IMR-90 (cell line): ENCODE measurements around the gene MEPE. TPM values are rescaled to one million over a fixed set of nuclear protein-coding genes. Genes with fewer than 3 reads are reported as not detected.

Source experiments
- ATAC-seq: fragments of 200-7000 bp; cut with Tn5 transposase; 2 replicates; pipeline ENCODE4 v1.9.1; 2020; ENCODE audit warnings: low read depth, mild to moderate bottlenecking, moderate library complexity
- BruUV-seq: library from RNA; stranded (reverse); fragments of 400-500 nt; replicated peaks from 2 replicates; lab custom pipeline; 2021; lab: Mats Ljungman, UMichigan
- CTCF ChIA-PET: fragments of 300-600 bp; formaldehyde crosslinking; extraction: SDS; loops from one replicate; lab custom pipeline; 2021; ENCODE audit warnings: antibody characterized with exemption; lab: Yijun Ruan, JAX
- POLR2A ChIA-PET: fragments of 300-600 bp; sonication (Branson Sonifier 250); formaldehyde crosslinking; loops from one replicate; lab custom pipeline; 2022; ENCODE audit warnings: antibody characterized with exemption; ENCODE audit not compliant: unreplicated experiment; lab: Charles Lee
- DNase-seq: peaks from one replicate; pipeline ENCODE4 v3.0.0; 2013
- H2AFZ ChIP-seq: replicated peaks from 2 replicates; pipeline ENCODE3; 2013; ENCODE audit warnings: low read length, mild to moderate bottlenecking; ENCODE audit not compliant: poor library complexity
- H2AK5ac ChIP-seq: 2 replicates; pipeline ENCODE4 v1.6.1; 2013; ENCODE audit warnings: low read depth, low read length, inconsistent platforms
- H2AK9ac ChIP-seq: replicated peaks from 2 replicates; pipeline ENCODE3; 2013; ENCODE audit warnings: mild to moderate bottlenecking, low read depth, low read length, moderate library complexity; ENCODE audit not compliant: poor library complexity
- H2BK120ac ChIP-seq: 2 replicates; pipeline ENCODE4 v1.6.1; 2013; ENCODE audit warnings: low read depth, low read length, inconsistent platforms
- H2BK15ac ChIP-seq: 3 replicates; pipeline ENCODE4 v1.6.1; 2013; ENCODE audit warnings: low read depth, low read length, inconsistent platforms
- H2BK20ac ChIP-seq: 2 replicates; pipeline ENCODE4 v1.6.1; 2013; ENCODE audit warnings: low read depth, mild to moderate bottlenecking, inconsistent platforms, low read length, moderate library complexity
- H2BK5ac ChIP-seq: 2 replicates; pipeline ENCODE4 v1.6.1; 2013; ENCODE audit warnings: mild to moderate bottlenecking, low read depth, low read length, inconsistent platforms; ENCODE audit not compliant: poor library complexity, severe bottlenecking
- H3K14ac ChIP-seq: replicated peaks from 2 replicates; pipeline ENCODE4 v1.6.1; 2013; ENCODE audit warnings: low read depth, low read length, inconsistent platforms
- H3K18ac ChIP-seq: 2 replicates; pipeline ENCODE4 v1.6.1; 2013; ENCODE audit warnings: low read depth, low read length, control low read depth
- H3K23ac ChIP-seq: 2 replicates; pipeline ENCODE4 v1.6.1; 2013; ENCODE audit warnings: low read depth, low read length, inconsistent platforms
- H3K27ac ChIP-seq: 2 replicates; pipeline ENCODE4 v1.5.1; 2013; ENCODE audit warnings: mild to moderate bottlenecking, control low read depth, low read length; ENCODE audit not compliant: insufficient read depth
- H3K27me3 ChIP-seq: 2 replicates; pipeline ENCODE4 v1.6.1; 2013; ENCODE audit warnings: low read length; ENCODE audit not compliant: control insufficient read depth, insufficient read depth
- H3K36me3 ChIP-seq: 2 replicates; pipeline ENCODE4 v1.6.1; 2013; ENCODE audit warnings: low read length, mixed read lengths; ENCODE audit not compliant: control insufficient read depth, insufficient read depth
- H3K4ac ChIP-seq: 2 replicates; pipeline ENCODE4 v1.6.1; 2013; ENCODE audit warnings: low read depth, low read length, inconsistent platforms
- H3K4me1 ChIP-seq: 2 replicates; pipeline ENCODE4 v1.6.1; 2013; ENCODE audit warnings: low read length, mixed read lengths; ENCODE audit not compliant: control insufficient read depth, insufficient read depth
- H3K4me2 ChIP-seq: 2 replicates; pipeline ENCODE4 v1.6.1; 2013; ENCODE audit warnings: low read depth, mild to moderate bottlenecking, control low read depth, low read length, moderate library complexity
- H3K4me3 ChIP-seq: 2 replicates; pipeline ENCODE4 v1.5.1; 2013; ENCODE audit warnings: low read depth, mild to moderate bottlenecking, control low read depth, low read length, moderate library complexity; ENCODE audit not compliant: insufficient read depth
- H3K56ac ChIP-seq: 2 replicates; pipeline ENCODE4 v1.6.1; 2013; ENCODE audit warnings: low read length, inconsistent platforms; ENCODE audit not compliant: insufficient read depth; ENCODE audit errors: extremely low read depth
- H3K79me1 ChIP-seq, 2 experiments: 2 replicates each; pipeline ENCODE4 v1.6.1; 2013; ENCODE audit warnings: low read length in 2 of 2, inconsistent platforms in 1 of 2, low read depth in 1 of 2
- H3K9ac ChIP-seq: 2 replicates; pipeline ENCODE4 v1.6.1; 2013; ENCODE audit warnings: low read depth, low read length, control low read depth
- H3K9me1 ChIP-seq: 2 replicates; pipeline ENCODE4 v1.6.1; 2013; ENCODE audit warnings: low read length, inconsistent platforms; ENCODE audit not compliant: insufficient read depth
- H3K9me3 ChIP-seq: 2 replicates; pipeline ENCODE4 v1.6.1; 2013; ENCODE audit warnings: low read length; ENCODE audit not compliant: control insufficient read depth, insufficient read depth
- H4K20me1 ChIP-seq: 2 replicates; pipeline ENCODE4 v1.6.1; 2013; ENCODE audit warnings: low read length, inconsistent platforms; ENCODE audit not compliant: insufficient read depth
- H4K5ac ChIP-seq: 2 replicates; pipeline ENCODE4 v1.6.1; 2013; ENCODE audit warnings: mild to moderate bottlenecking, low read depth, low read length, control low read depth
- H4K8ac ChIP-seq, 2 experiments: 2 replicates each; pipeline ENCODE4 v1.6.1; 2013; ENCODE audit warnings: low read depth in 2 of 2, low read length in 2 of 2, control low read depth in 1 of 2, inconsistent platforms in 1 of 2
- H4K91ac ChIP-seq: 2 replicates; pipeline ENCODE4 v1.6.1; 2013; ENCODE audit warnings: low read depth, low read length, inconsistent platforms; ENCODE audit not compliant: insufficient read depth
- BHLHE40 ChIP-seq: fragments of 150-350 bp; IDR thresholded peaks from 2 replicates; pipeline ENCODE4 v1.6.1; 2016; ENCODE audit warnings: mild to moderate bottlenecking, low read depth, low read length
- CEBPB ChIP-seq: IDR thresholded peaks from 2 replicates; pipeline ENCODE4 v1.6.1; 2012; ENCODE audit warnings: low read depth, low read length, improper control_type of control experiment
- CHD1 ChIP-seq: IDR thresholded peaks from 2 replicates; pipeline ENCODE4 v1.6.1; 2012; ENCODE audit warnings: low read depth, low read length, improper control_type of control experiment
- FOS ChIP-seq: fragments of 150-350 bp; IDR thresholded peaks from 2 replicates; pipeline ENCODE4 v1.6.1; 2016; ENCODE audit warnings: low read depth, low read length
- MAFK ChIP-seq: IDR thresholded peaks from 2 replicates; pipeline ENCODE4 v1.6.1; 2012; ENCODE audit warnings: low read depth, low read length, improper control_type of control experiment
- MAZ ChIP-seq: IDR thresholded peaks from 2 replicates; pipeline ENCODE4 v1.6.1; 2012; ENCODE audit warnings: low read depth, mild to moderate bottlenecking, low read length, improper control_type of control experiment, moderate library complexity, borderline replicate concordance
- MXI1 ChIP-seq: IDR thresholded peaks from 2 replicates; pipeline ENCODE4 v1.6.1; 2012; ENCODE audit warnings: low read depth, mild to moderate bottlenecking, low read length, moderate library complexity, borderline replicate concordance
- NFE2L2 ChIP-seq: fragments of 150-350 bp; IDR thresholded peaks from 2 replicates; pipeline ENCODE4 v1.6.1; 2016; ENCODE audit warnings: low read depth, mild to moderate bottlenecking, low read length
- POLR2A ChIP-seq: IDR thresholded peaks from 2 replicates; pipeline ENCODE4 v1.6.1; 2012; ENCODE audit warnings: mild to moderate bottlenecking, low read depth, low read length
- RAD21 ChIP-seq: IDR thresholded peaks from 2 replicates; pipeline ENCODE4 v1.6.1; 2012; ENCODE audit warnings: low read length, improper control_type of control experiment
- RCOR1 ChIP-seq: IDR thresholded peaks from 2 replicates; pipeline ENCODE4 v1.6.1; 2012; ENCODE audit warnings: mild to moderate bottlenecking, low read length, improper control_type of control experiment; ENCODE audit not compliant: insufficient replicate concordance
- RFX5 ChIP-seq: IDR thresholded peaks from 2 replicates; pipeline ENCODE4 v1.8.0; 2012; ENCODE audit warnings: low read depth, mild to moderate bottlenecking, low read length, moderate library complexity
- SMC3 ChIP-seq: fragments of 150-350 bp; IDR thresholded peaks from 2 replicates; pipeline ENCODE4 v1.6.1; 2016; ENCODE audit warnings: low read depth, mild to moderate bottlenecking, antibody characterized with exemption, low read length, moderate library complexity
- WGBS, 2 experiments: methylation state at CpG; one replicate each; pipeline versions ENCODE4 v1.1.5 to v1.1.7; 2013; ENCODE audit warnings: missing lambda C conversion rate in 2 of 2; ENCODE audit not compliant: insufficient read length in 1 of 2; ENCODE audit errors: extremely low coverage in 2 of 2; 5-methylcytosine and 5-hydroxymethylcytosine counted together
- dilution Hi-C: fragments of 300-500 bp; cut with HindIII; formaldehyde crosslinking; loops from one replicate; pipeline ENCODE4 v1.14.3; 2018; ENCODE audit warnings: low sequenced_read_pairs; ENCODE audit not compliant: unreplicated experiment
- in situ Hi-C: fragments of 300-500 bp; cut with MboI; formaldehyde crosslinking; loops from 3 replicates; pipeline ENCODE4 v1.14.3; 2019; ENCODE audit warnings: low sequenced_read_pairs, inconsistent platforms, mixed read lengths
- intact Hi-C: fragments of 100-400 bp; cut with micrococcal nuclease; formaldehyde crosslinking; loops from 2 replicates; pipeline ENCODE4 v1.10.0; 2022
- polyA plus RNA-seq, 3 experiments: library from polyadenylated mRNA; depleted of rRNA; stranded (reverse); fragments of >200 nt; gene quantifications; 2 replicates each; pipeline ENCODE4 v1.2.3, GENCODE V29; 2012; ENCODE audit warnings: low replicate concordance in 1 of 3
- total RNA-seq: library from RNA; depleted of rRNA; stranded (reverse); fragments of >200 nt; gene quantifications from 2 replicates; pipeline ENCODE4 v1.2.3, GENCODE V29; 2012
- TF ChIP-seq, protein P1 (sequence below): fragments of 150-350 bp; IDR thresholded peaks from 2 replicates; pipeline ENCODE4 v1.6.1; 2017; ENCODE audit warnings: mild to moderate bottlenecking, antibody characterized with exemption, low read length, low read depth
- TF ChIP-seq, protein P2 (sequence below): fragments of 150-350 bp; IDR thresholded peaks from 2 replicates; pipeline ENCODE4 v1.6.1; 2016; ENCODE audit warnings: low read depth, mild to moderate bottlenecking, low read length, moderate library complexity, borderline replicate concordance
- TF ChIP-seq, protein P3 (sequence below): conservative IDR thresholded peaks from 2 replicates; pipeline ENCODE4 v1.5.1; 2012; ENCODE audit warnings: mild to moderate bottlenecking, low read depth, low read length, improper control_type of control experiment

Gene MEPE
- total and polyA plus RNA-seq, 2 of the 4 experiments (the other 2 are of a cell fraction), result not detected

DNA sequence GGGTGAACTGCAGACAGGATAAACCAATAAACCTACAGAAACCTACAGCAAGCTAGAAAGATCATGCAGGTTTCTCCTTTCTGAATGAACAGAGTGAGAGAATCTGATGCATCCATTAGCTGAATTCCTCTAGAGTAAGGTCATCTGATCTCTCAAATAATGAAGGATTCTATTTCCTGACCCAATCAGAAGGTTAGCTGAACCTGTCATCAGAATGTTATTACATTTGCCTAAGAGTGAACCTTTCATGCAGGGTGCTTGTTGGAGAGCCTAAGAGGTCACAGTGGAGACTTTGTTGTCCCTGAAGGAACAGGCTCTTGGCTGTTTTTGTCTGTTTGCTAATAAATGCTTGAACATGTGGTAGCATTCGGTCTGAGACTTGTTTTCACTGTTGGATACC, 24.0 kb downstream of the MEPE start:
- BruUV-seq, result no TSS peak
- Histone ChIP-seq H2BK20ac (no peak overlapping the region), H3K23ac (no peak overlapping the region), H3K9me3 (no peaks in the 10 kb centered on the region), H3K27me3 (peaks cover 6% of the 10 kb centered on the region), H2AK5ac (no peak overlapping the region), H3K4me3 (no peak overlapping the region), H3K4me2 (no peak overlapping the region), H2BK15ac (no peak overlapping the region), H3K27ac (no peak overlapping the region), H3K56ac (no peak overlapping the region), H4K8ac (no peak overlapping the region), H3K14ac (no peak overlapping the region), H4K5ac (no peak overlapping the region), H3K36me3 (no peaks in the 10 kb centered on the region), H3K4ac (no peak overlapping the region), H3K9me1 (no peaks in the 10 kb centered on the region), H2AK9ac (no peak overlapping the region), H4K20me1 (no peaks in the 10 kb centered on the region), H3K18ac (no peak overlapping the region), H2BK5ac (no peak overlapping the region), H3K4me1 (no peaks in the 10 kb centered on the region), H3K79me1 (no peaks in the 10 kb centered on the region), H2BK120ac (no peak overlapping the region), H4K91ac (no peak overlapping the region), H2AFZ (no peak overlapping the region), H3K9ac (no peak overlapping the region)
- POLR2A ChIA-PET, result no interaction called here
- intact Hi-C loops, result loop anchor here (1.0 to 10.0 kb wide), 2 partner anchors 178 to 352 kb away; no protein-coding TSS in a partner anchor
- in situ Hi-C loops, result loop anchor here (5.0 to 10.0 kb wide), 2 partner anchors 118 to 355 kb away; partner anchors contain the start of gene SPP1
- ATAC-seq (no peak), DNase-seq (no peak)
- WGBS, 2 experiments, result no CpG with 5 or more reads among the region's 1 CpG
- CTCF ChIA-PET, result no interaction called here
- TF ChIP-seq POLR2A (no peak), CHD1 (no peak), RFX5 (no peak), SMC3 (no peak), BHLHE40 (no peak), MXI1 (no peak), FOS (no peak), MAZ (no peak), MAFK (no peak), CEBPB (no peak), NFE2L2 (no peak), RAD21 (no peak), RCOR1 (no peak)
- TF ChIP-seq, protein P1, sequence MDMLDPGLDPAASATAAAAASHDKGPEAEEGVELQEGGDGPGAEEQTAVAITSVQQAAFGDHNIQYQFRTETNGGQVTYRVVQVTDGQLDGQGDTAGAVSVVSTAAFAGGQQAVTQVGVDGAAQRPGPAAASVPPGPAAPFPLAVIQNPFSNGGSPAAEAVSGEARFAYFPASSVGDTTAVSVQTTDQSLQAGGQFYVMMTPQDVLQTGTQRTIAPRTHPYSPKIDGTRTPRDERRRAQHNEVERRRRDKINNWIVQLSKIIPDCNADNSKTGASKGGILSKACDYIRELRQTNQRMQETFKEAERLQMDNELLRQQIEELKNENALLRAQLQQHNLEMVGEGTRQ, result no peak
- TF ChIP-seq, protein P2, sequence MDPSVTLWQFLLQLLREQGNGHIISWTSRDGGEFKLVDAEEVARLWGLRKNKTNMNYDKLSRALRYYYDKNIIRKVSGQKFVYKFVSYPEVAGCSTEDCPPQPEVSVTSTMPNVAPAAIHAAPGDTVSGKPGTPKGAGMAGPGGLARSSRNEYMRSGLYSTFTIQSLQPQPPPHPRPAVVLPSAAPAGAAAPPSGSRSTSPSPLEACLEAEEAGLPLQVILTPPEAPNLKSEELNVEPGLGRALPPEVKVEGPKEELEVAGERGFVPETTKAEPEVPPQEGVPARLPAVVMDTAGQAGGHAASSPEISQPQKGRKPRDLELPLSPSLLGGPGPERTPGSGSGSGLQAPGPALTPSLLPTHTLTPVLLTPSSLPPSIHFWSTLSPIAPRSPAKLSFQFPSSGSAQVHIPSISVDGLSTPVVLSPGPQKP, result no peak
- TF ChIP-seq, protein P3, sequence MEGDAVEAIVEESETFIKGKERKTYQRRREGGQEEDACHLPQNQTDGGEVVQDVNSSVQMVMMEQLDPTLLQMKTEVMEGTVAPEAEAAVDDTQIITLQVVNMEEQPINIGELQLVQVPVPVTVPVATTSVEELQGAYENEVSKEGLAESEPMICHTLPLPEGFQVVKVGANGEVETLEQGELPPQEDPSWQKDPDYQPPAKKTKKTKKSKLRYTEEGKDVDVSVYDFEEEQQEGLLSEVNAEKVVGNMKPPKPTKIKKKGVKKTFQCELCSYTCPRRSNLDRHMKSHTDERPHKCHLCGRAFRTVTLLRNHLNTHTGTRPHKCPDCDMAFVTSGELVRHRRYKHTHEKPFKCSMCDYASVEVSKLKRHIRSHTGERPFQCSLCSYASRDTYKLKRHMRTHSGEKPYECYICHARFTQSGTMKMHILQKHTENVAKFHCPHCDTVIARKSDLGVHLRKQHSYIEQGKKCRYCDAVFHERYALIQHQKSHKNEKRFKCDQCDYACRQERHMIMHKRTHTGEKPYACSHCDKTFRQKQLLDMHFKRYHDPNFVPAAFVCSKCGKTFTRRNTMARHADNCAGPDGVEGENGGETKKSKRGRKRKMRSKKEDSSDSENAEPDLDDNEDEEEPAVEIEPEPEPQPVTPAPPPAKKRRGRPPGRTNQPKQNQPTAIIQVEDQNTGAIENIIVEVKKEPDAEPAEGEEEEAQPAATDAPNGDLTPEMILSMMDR, result no peak
- dilution Hi-C loops, result no loop called here
